Upper lobe of left lung (tissue), 6 donors: ENCODE data around the gene GCNT3. TPM values are rescaled to one million over a fixed set of nuclear protein-coding genes. Genes with fewer than 3 reads are reported as not detected.

Experiments
- ATAC-seq, 2 donors: fragments of 200-7000 bp; cut with Tn5 transposase; one replicate each; pipeline ENCODE4 v1.9.1; 2022; ENCODE audit warnings: mild to moderate bottlenecking in 2 of 2, moderate library complexity in 2 of 2; ENCODE audit not compliant: low FRiP score in 2 of 2
- DNase-seq, 2 donors: peaks; one replicate each; pipeline ENCODE4 v3.0.0-alpha.2; 2019 to 2020
- H3K27ac ChIP-seq, 4 donors: fragments of 200-600 bp; sonication (generic); one replicate each; pipeline ENCODE4 v1.5.1; 2016 to 2019
- H3K27me3 ChIP-seq, 4 donors: fragments of 200-600 bp; sonication (generic); one replicate each; pipeline ENCODE4 v1.5.1; 2017 to 2019
- H3K36me3 ChIP-seq, 4 donors: fragments of 200-600 bp; sonication (generic); one replicate each; pipeline ENCODE4 v1.5.1; 2016 to 2019
- H3K4me1 ChIP-seq, 4 donors: fragments of 200-600 bp; sonication (generic); one replicate each; pipeline ENCODE4 v1.5.1; 2018 to 2019
- H3K4me3 ChIP-seq, 4 donors: fragments of 200-600 bp; sonication (generic); one replicate each; pipeline ENCODE4 v1.5.1; 2017 to 2019; ENCODE audit warnings: mild to moderate bottlenecking in 2 of 4, moderate library complexity in 1 of 4
- H3K9me3 ChIP-seq, 4 donors: fragments of 200-600 bp; sonication (generic); one replicate each; pipeline ENCODE4 v1.5.1; 2018 to 2019
- CTCF ChIP-seq, 6 experiments: fragments of 450-650 bp in 4 of 6; fragments of 200-600 bp in 2 of 6; sonication (generic) in 2 of 6; IDR thresholded peaks; one replicate each; pipeline ENCODE4 v1.5.1; 2016 to 2019; ENCODE audit warnings: antibody characterized with exemption in 6 of 6
- EP300 ChIP-seq, 4 donors: sonication (generic); formaldehyde crosslinking; IDR thresholded peaks; one replicate each; pipeline ENCODE4 v1.5.1; 2017; ENCODE audit warnings: antibody characterized with exemption in 4 of 4, control low read depth in 2 of 4
- POLR2A ChIP-seq, 4 donors: fragments of 450-650 bp; IDR thresholded peaks; one replicate each; pipeline ENCODE4 v1.5.1; 2016 to 2017; ENCODE audit warnings: antibody characterized with exemption in 4 of 4, mild to moderate bottlenecking in 2 of 4
- POLR2AphosphoS5 ChIP-seq, 2 donors: sonication (generic); formaldehyde crosslinking; IDR thresholded peaks; one replicate each; pipeline ENCODE4 v1.5.1; 2017; ENCODE audit warnings: antibody characterized with exemption in 2 of 2
- whole genome bisulfite sequencing, 2 donors: methylation state at CpG; one replicate each; pipeline ENCODE4 v1.1.5; 2017 to 2018; 5-methylcytosine and 5-hydroxymethylcytosine counted together
- total RNA-seq, 6 donors: library from RNA; depleted of rRNA in 4 of 6; stranded (reverse); fragments of >200 nt in 4 of 6; gene quantifications; one replicate each; pipeline versions ENCODE4 v1.1.0 to v1.2.1, GENCODE V29; 2016 to 2021
- donor health status: DM: no; HTN: no; CAD: no; lungs with moderate emphysema.
- donor health status: DM: no; HTN: yes; CAD: no; lungs with severe emphysema.

Gene GCNT3
- total RNA-seq, 6 donors from 2014 or later, result 0.30 to 5.7 (median 1.6) TPM; not detected in 2

GRCh38 chr15:59587085-59587826 is 24.3 kb upstream of the GCNT3 start:
- DNase-seq, result no peak
- H3K27me3 ChIP-seq, result no peaks in the 10 kb centered on the region
- H3K4me3 ChIP-seq, result no peak overlapping the region
- TF ChIP-seq POLR2A (IDR thresholded peaks at IDR 0.05) (no peak), POLR2AphosphoS5 (IDR thresholded peaks at IDR 0.05) (no peak), EP300 (IDR thresholded peaks at IDR 0.05) (no peak), CTCF (IDR thresholded peaks at IDR 0.05) (no peak)
- H3K36me3 ChIP-seq, result no peaks in the 10 kb centered on the region
- WGBS, 2 donors, result 45% methylated on average over 3 of the region's 3 CpGs
- peaks cover 0 to 4% (median 0%) of the 10 kb centered on the region in 4 donors for H3K4me1 ChIP-seq
- H3K9me3 ChIP-seq, result no peaks in the 10 kb centered on the region
- no peak for ATAC-seq
- no peak overlapping the region for H3K27ac ChIP-seq

- Histone ChIP-seq H3K27ac (no peak overlapping the region), H3K9me3 (no peaks in the 10 kb centered on the region), H3K4me1 (peaks cover 0 to 4% (median 0%) of the 10 kb centered on the region in 4 donors), H3K36me3 (no peaks in the 10 kb centered on the region), H3K27me3 (no peaks in the 10 kb centered on the region), H3K4me3 (no peak overlapping the region)
- 69 to 79% methylated on average over 7 of the region's 7 CpGs for WGBS, 2 donors
- TF ChIP-seq POLR2AphosphoS5 (IDR thresholded peaks at IDR 0.05), result no peak
- TF ChIP-seq POLR2A (IDR thresholded peaks at IDR 0.05), result no peak
- TF ChIP-seq CTCF (IDR thresholded peaks at IDR 0.05), result no peak
- TF ChIP-seq EP300 (IDR thresholded peaks at IDR 0.05), result no peak
- DNase-seq, result no peak
- no peak for ATAC-seq
Observed at GRCh38 chr15:59590027-59590426, 21.6 kb upstream of the GCNT3 start.

- TF ChIP-seq EP300 (IDR thresholded peaks at IDR 0.05) (no peak), POLR2AphosphoS5 (IDR thresholded peaks at IDR 0.05) (no peak), POLR2A (IDR thresholded peaks at IDR 0.05) (no peak), CTCF (IDR thresholded peaks at IDR 0.05) (no peak)
- WGBS, 2 donors, result 26 to 27% methylated on average over 2 of the region's 2 CpGs
- H3K27ac ChIP-seq, result no peak overlapping the region
- H3K27me3 ChIP-seq, result no peaks in the 10 kb centered on the region
- no peak for DNase-seq
- no peaks in the 10 kb centered on the region for H3K9me3 ChIP-seq
- no peak overlapping the region for H3K4me3 ChIP-seq
- peaks cover 0 to 4% (median 0%) of the 10 kb centered on the region in 4 donors for H3K4me1 ChIP-seq
- no peak for ATAC-seq
- no peaks in the 10 kb centered on the region for H3K36me3 ChIP-seq
Observed at GRCh38 chr15:59591356-59591755, 20.2 kb upstream of the GCNT3 start.

- Histone ChIP-seq H3K9me3 (no peaks in the 10 kb centered on the region), H3K27ac (peak overlapping the region in 1 of 4 donors; percentile 6), H3K4me3 (no peak overlapping the region), H3K27me3 (no peaks in the 10 kb centered on the region), H3K4me1 (no peaks in the 10 kb centered on the region), H3K36me3 (no peaks in the 10 kb centered on the region)
- 51 to 56% methylated on average over 3 of the region's 3 CpGs for WGBS, 2 donors
- ATAC-seq (peak in 1 of 2 donors; percentile 36), DNase-seq (peak in 1 of 2 donors; percentile 22)
- TF ChIP-seq POLR2AphosphoS5 (IDR thresholded peaks at IDR 0.05), result no peak
- TF ChIP-seq POLR2A (IDR thresholded peaks at IDR 0.05), result no peak
Observed at GRCh38 chr15:59594493-59594942, 17.1 kb upstream of the GCNT3 start.

GRCh38 chr15:59594991-59595390 is 16.6 kb upstream of the GCNT3 start:
- no peak for ATAC-seq
- Histone ChIP-seq H3K27me3 (no peaks in the 10 kb centered on the region), H3K9me3 (no peaks in the 10 kb centered on the region), H3K4me1 (no peaks in the 10 kb centered on the region), H3K4me3 (no peak overlapping the region), H3K36me3 (no peaks in the 10 kb centered on the region), H3K27ac (no peak overlapping the region)
- TF ChIP-seq CTCF (IDR thresholded peaks at IDR 0.05), result no peak
- TF ChIP-seq POLR2AphosphoS5 (IDR thresholded peaks at IDR 0.05), result no peak
- no peak for TF ChIP-seq POLR2A (IDR thresholded peaks at IDR 0.05)
- TF ChIP-seq EP300 (IDR thresholded peaks at IDR 0.05), result no peak
- 90 to 91% methylated on average over 2 of the region's 2 CpGs for WGBS, 2 donors
- no peak for DNase-seq
